CD14-positive monocyte (primary cell): Measurements from ENCODE around the gene ZPR1. TPM values are rescaled to one million over a fixed set of nuclear protein-coding genes. Genes with fewer than 3 reads are reported as not detected.

Source experiments
- DNase-seq, 3 donors: peaks; one replicate each; pipeline ENCODE4 v3.0.0-alpha.2; 2011 to 2022
- H2AFZ ChIP-seq: 2 replicates; pipeline ENCODE4 v1.6.0; 2012; ENCODE audit warnings: mild to moderate bottlenecking, low read depth, low read length, inconsistent platforms; ENCODE audit not compliant: insufficient read depth, poor library complexity, severe bottlenecking
- H3K27ac ChIP-seq, 2 donors: 1 replicate in 1 of 2; 2 replicates in 1 of 2; pipeline ENCODE4 v1.5.1; 2012 to 2013; ENCODE audit warnings: low read length in 2 of 2, control low read depth in 1 of 2, inconsistent platforms in 1 of 2, low read depth in 1 of 2, mild to moderate bottlenecking in 1 of 2
- H3K27me3 ChIP-seq, 2 donors: one replicate each; pipeline versions ENCODE4 v1.6.0 to v1.6.1; 2011 to 2013; ENCODE audit warnings: low read length in 2 of 2; ENCODE audit not compliant: control insufficient read depth in 2 of 2, insufficient read depth in 2 of 2
- H3K36me3 ChIP-seq, 2 donors: replicated peaks in 1 of 2; 1 replicate in 1 of 2; 2 replicates in 1 of 2; pipeline versions ENCODE4 v1.5.1 to v1.6.1; 2012 to 2013; ENCODE audit warnings: low read length in 2 of 2, control low read depth in 1 of 2, inconsistent platforms in 1 of 2, mild to moderate bottlenecking in 1 of 2; ENCODE audit not compliant: insufficient read depth in 2 of 2, control insufficient read depth in 1 of 2
- H3K4me1 ChIP-seq, 2 donors: 1 replicate in 1 of 2; 2 replicates in 1 of 2; pipeline versions ENCODE4 v1.5.1 to v1.6.1; 2012 to 2013; ENCODE audit warnings: low read length in 2 of 2, control low read depth in 1 of 2, inconsistent platforms in 1 of 2, mild to moderate bottlenecking in 1 of 2, moderate library complexity in 1 of 2; ENCODE audit not compliant: insufficient read depth in 2 of 2, control insufficient read depth in 1 of 2
- H3K4me2 ChIP-seq: replicated peaks from 2 replicates; pipeline ENCODE3; 2012; ENCODE audit warnings: low read length, moderate library complexity, mild to moderate bottlenecking; ENCODE audit not compliant: poor library complexity, severe bottlenecking; ENCODE audit errors: extremely low read depth
- H3K4me3 ChIP-seq, 3 experiments: fragments of 200-600 bp in 1 of 3; sonication (generic) in 1 of 3; replicated peaks in 1 of 3; 1 replicate in 2 of 3; 2 replicates in 1 of 3; pipeline ENCODE4 v1.5.1; 2011 to 2013; ENCODE audit warnings: low read length in 3 of 3, mild to moderate bottlenecking in 3 of 3, control low read depth in 2 of 3, low read depth in 2 of 3, inconsistent platforms in 1 of 3, moderate library complexity in 1 of 3
- H3K79me2 ChIP-seq: 2 replicates; pipeline ENCODE4 v1.6.0; 2012; ENCODE audit warnings: mild to moderate bottlenecking, control low read depth, inconsistent platforms, low read length, moderate library complexity; ENCODE audit not compliant: insufficient read depth
- H3K9ac ChIP-seq: 2 replicates; pipeline ENCODE4 v1.6.0; 2017; ENCODE audit warnings: low read length, mild to moderate bottlenecking; ENCODE audit not compliant: insufficient read depth, poor library complexity, severe bottlenecking
- H3K9me3 ChIP-seq, 2 donors: replicated peaks in 1 of 2; 1 replicate in 1 of 2; 2 replicates in 1 of 2; pipeline versions ENCODE4 v1.5.1 to v1.6.1; 2012 to 2013; ENCODE audit warnings: low read length in 2 of 2, control low read depth in 1 of 2; ENCODE audit not compliant: control insufficient read depth in 1 of 2, insufficient read depth in 1 of 2
- H4K20me1 ChIP-seq: 2 replicates; pipeline ENCODE4 v1.6.0; 2012; ENCODE audit warnings: mild to moderate bottlenecking, low read length, control low read depth, moderate library complexity; ENCODE audit not compliant: insufficient read depth
- H3K27ac Mint-ChIP-seq, 7 donors: one replicate each; pipeline ENCODE4 v1.8.0; 2020; ENCODE audit warnings: mild to moderate bottlenecking in 7 of 7, mixed read lengths in 7 of 7, moderate library complexity in 6 of 7, inconsistent platforms in 2 of 7
- H3K27me3 Mint-ChIP-seq, 3 donors: one replicate each; pipeline ENCODE4 v1.8.0; 2021 to 2022; ENCODE audit warnings: low read depth in 3 of 3, mild to moderate bottlenecking in 3 of 3, mixed read lengths in 3 of 3, moderate library complexity in 3 of 3, inconsistent platforms in 1 of 3
- H3K36me3 Mint-ChIP-seq, 2 donors: one replicate each; pipeline ENCODE4 v1.8.0; 2020; ENCODE audit warnings: mixed read lengths in 2 of 2, inconsistent platforms in 1 of 2, mild to moderate bottlenecking in 1 of 2
- H3K4me1 Mint-ChIP-seq: one replicate; pipeline ENCODE4 v1.8.0; 2020; ENCODE audit warnings: mild to moderate bottlenecking, mixed read lengths
- H3K4me3 Mint-ChIP-seq, 2 donors: one replicate each; pipeline ENCODE4 v1.8.0; 2020; ENCODE audit warnings: mild to moderate bottlenecking in 2 of 2, mixed read lengths in 2 of 2, moderate library complexity in 1 of 2
- H3K9me3 Mint-ChIP-seq, 7 donors: one replicate each; pipeline ENCODE4 v1.8.0; 2020 to 2022; ENCODE audit warnings: mixed read lengths in 7 of 7, mild to moderate bottlenecking in 6 of 7, moderate library complexity in 6 of 7, inconsistent platforms in 2 of 7
- WGBS: methylation state at CpG from one replicate; pipeline ENCODE4 v1.1.5; 2013; ENCODE audit warnings: missing lambda C conversion rate; ENCODE audit not compliant: insufficient coverage; 5-methylcytosine and 5-hydroxymethylcytosine counted together
- intact Hi-C, 2 donors: fragments of 100-400 bp; cut with micrococcal nuclease; formaldehyde crosslinking; loops; one replicate each; pipeline versions ENCODE4 v1.15.0 to v1.15.1; 2023
- polyA plus RNA-seq, 3 donors: library from polyadenylated mRNA; depleted of rRNA in 1 of 3; unstranded in 2 of 3; stranded (reverse) in 1 of 3; fragments of 300-500 nt in 2 of 3; fragments of >200 nt in 1 of 3; fragmentation: Illumina TruSeq in 2 of 3; gene quantifications; 1 replicate in 2 of 3; 2 replicates in 1 of 3; pipeline ENCODE4 v1.2.3, GENCODE V29; 2012 to 2021
- TF ChIP-seq, protein P1 (sequence below): fragments of 200-600 bp; IDR thresholded peaks from one replicate; pipeline ENCODE4 v1.8.0; 2022; ENCODE audit warnings: antibody characterized with exemption, mild to moderate bottlenecking

Gene ZPR1
- polyA plus RNA-seq, 3 donors, result 24.4 to 35.5 (median 35.2) TPM

DNA sequence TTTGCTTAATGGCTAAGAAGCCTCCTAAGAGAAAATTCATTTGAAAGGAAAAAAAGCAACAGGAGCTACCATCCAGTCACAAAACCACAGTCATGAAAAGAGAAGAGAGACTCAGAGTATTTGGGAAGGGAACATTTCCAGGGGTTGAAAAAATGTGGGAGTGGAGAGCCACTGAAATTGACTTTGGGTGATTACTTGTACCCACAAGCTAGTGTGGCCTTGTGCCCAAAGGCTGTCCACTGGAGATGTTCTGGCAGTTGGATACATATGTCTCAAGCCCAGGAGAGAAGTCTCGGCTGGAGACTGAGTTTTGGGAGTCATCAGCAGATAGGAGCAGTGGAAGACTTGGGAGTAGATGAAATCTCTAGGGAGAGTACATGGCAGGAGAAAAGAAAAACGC, 7.0 kb upstream of the ZPR1 start:
- no peak overlapping the region for H3K4me2 ChIP-seq
- no peak overlapping the region for H3K9ac ChIP-seq
- no peak overlapping the region for H3K4me3 ChIP-seq
- H3K79me2 ChIP-seq, result no peaks in the 10 kb centered on the region
- H3K27ac ChIP-seq, result no peak overlapping the region
- DNase-seq, result no peak
- TF ChIP-seq, protein P1, sequence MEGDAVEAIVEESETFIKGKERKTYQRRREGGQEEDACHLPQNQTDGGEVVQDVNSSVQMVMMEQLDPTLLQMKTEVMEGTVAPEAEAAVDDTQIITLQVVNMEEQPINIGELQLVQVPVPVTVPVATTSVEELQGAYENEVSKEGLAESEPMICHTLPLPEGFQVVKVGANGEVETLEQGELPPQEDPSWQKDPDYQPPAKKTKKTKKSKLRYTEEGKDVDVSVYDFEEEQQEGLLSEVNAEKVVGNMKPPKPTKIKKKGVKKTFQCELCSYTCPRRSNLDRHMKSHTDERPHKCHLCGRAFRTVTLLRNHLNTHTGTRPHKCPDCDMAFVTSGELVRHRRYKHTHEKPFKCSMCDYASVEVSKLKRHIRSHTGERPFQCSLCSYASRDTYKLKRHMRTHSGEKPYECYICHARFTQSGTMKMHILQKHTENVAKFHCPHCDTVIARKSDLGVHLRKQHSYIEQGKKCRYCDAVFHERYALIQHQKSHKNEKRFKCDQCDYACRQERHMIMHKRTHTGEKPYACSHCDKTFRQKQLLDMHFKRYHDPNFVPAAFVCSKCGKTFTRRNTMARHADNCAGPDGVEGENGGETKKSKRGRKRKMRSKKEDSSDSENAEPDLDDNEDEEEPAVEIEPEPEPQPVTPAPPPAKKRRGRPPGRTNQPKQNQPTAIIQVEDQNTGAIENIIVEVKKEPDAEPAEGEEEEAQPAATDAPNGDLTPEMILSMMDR, result no peak
- H3K4me1 Mint-ChIP-seq, result peaks cover 10% of the 10 kb centered on the region
- H3K9me3 Mint-ChIP-seq, result peaks cover 0 to 2% (median 0%) of the 10 kb centered on the region in 7 donors
- intact Hi-C loops, result loop anchor here in 1 of 2 donors (5.0 kb wide), 1 partner anchor 312 kb away; no protein-coding TSS in a partner anchor
- H3K4me3 Mint-ChIP-seq, result no peak overlapping the region
- H3K27me3 ChIP-seq, result no peaks in the 10 kb centered on the region
- H3K36me3 Mint-ChIP-seq, result no peaks in the 10 kb centered on the region
- H3K27ac Mint-ChIP-seq, result no peak overlapping the region
- peaks cover 7% of the 10 kb centered on the region in 2 donors for H3K4me1 ChIP-seq
- H4K20me1 ChIP-seq, result no peaks in the 10 kb centered on the region
- H3K27me3 Mint-ChIP-seq, result peaks cover 5 to 12% (median 9%) of the 10 kb centered on the region in 3 donors
- H2AFZ ChIP-seq, result no peak overlapping the region
- no peaks in the 10 kb centered on the region for H3K36me3 ChIP-seq
- H3K9me3 ChIP-seq, result no peaks in the 10 kb centered on the region
- WGBS, result 79% methylated on average over 2 of the region's 2 CpGs

DNA sequence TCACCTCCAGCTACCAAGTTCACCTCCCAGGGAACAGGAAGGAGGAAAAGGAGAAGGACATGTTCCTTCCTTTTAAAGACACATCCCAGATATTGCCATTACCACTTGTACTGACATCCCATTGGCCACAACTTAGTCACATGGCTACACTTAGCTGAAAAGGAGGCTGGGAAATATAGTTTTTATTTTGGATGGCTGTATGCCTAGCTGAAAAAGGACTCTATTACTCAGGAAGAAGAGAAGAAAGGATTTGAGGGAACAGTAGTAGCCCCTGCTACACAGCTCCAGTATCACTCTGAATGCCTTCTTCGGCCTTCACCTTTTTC, 5.9 kb upstream of the ZPR1 start:
- Histone ChIP-seq H3K27me3 (no peaks in the 10 kb centered on the region), H4K20me1 (no peaks in the 10 kb centered on the region), H3K4me3 (no peak overlapping the region), H3K36me3 (no peaks in the 10 kb centered on the region), H3K9me3 (no peaks in the 10 kb centered on the region), H3K4me2 (no peak overlapping the region), H3K79me2 (no peaks in the 10 kb centered on the region), H3K27ac (no peak overlapping the region), H3K9ac (no peak overlapping the region), H2AFZ (peak overlapping the region; percentile 68), H3K4me1 (peaks cover 7 to 8% of the 10 kb centered on the region in 2 donors)
- Mint-ChIP-seq H3K9me3 (peaks cover 0 to 2% (median 0%) of the 10 kb centered on the region in 7 donors), H3K27ac (no peak overlapping the region), H3K4me3 (no peak overlapping the region), H3K27me3 (peaks cover 6 to 14% (median 10%) of the 10 kb centered on the region in 3 donors), H3K4me1 (peaks cover 14% of the 10 kb centered on the region), H3K36me3 (no peaks in the 10 kb centered on the region)
- TF ChIP-seq, protein P1, result no peak
- intact Hi-C loops, result no loop called here
- 100% methylated on average over 1 of the region's 1 CpG for WGBS
- DNase-seq, result no peak
